RWPE1 (cell line): ENCODE measurements around the gene AGR2.
A peak's percentile ranks its signal among the peaks of the same experiment; 100 is the strongest.

Experiments
- CTCF ChIA-PET: fragments of 350-600 bp; sonication (Branson Sonifier 250); formaldehyde crosslinking; extraction: SDS; loops from one replicate; lab custom pipeline; 2021; lab: Yijun Ruan, JAX
- POLR2A ChIA-PET: fragments of 400-600 bp; formaldehyde crosslinking; extraction: SDS; loops from one replicate; lab custom pipeline; 2020; ENCODE audit warnings: antibody characterized with exemption; ENCODE audit not compliant: low non-redundant PET; lab: Yijun Ruan, JAX
- DNase-seq: peaks from one replicate; pipeline ENCODE4 v3.0.0; 2012; ENCODE audit warnings: low spot score
- H3K27ac ChIP-seq: fragments of 450-650 bp; 2 replicates; pipeline ENCODE4 v1.5.1; 2017
- CTCF ChIP-seq: fragments of 450-650 bp; conservative IDR thresholded peaks from 2 replicates; pipeline ENCODE4 v1.5.1; 2017; ENCODE audit warnings: low read depth, mild to moderate bottlenecking

The AGR2 gene

GRCh38 chr7:16817536-16817935 is 12.7 kb upstream of the AGR2 start:
- ChIA-PET POLR2A (no interaction called here), CTCF (no interaction called here)
- no peak overlapping the region for H3K27ac ChIP-seq
- DNase-seq = peak; percentile 39
- no peak for TF ChIP-seq CTCF

- no peak for DNase-seq
- no peak overlapping the region for H3K27ac ChIP-seq
- CTCF ChIA-PET = no interaction called here
- POLR2A ChIA-PET = no interaction called here
- no peak for TF ChIP-seq CTCF
Measured at GRCh38 chr7:16816824-16817223, 12.0 kb upstream of the AGR2 start.

- H3K27ac ChIP-seq = no peak overlapping the region
- no peak for DNase-seq
- CTCF ChIA-PET = no interaction called here
- TF ChIP-seq CTCF = no peak
- POLR2A ChIA-PET = no interaction called here
Measured at GRCh38 chr7:16815001-16815400, 10.2 kb upstream of the AGR2 start.

GRCh38 chr7:16813232-16813616 is 8.4 kb upstream of the AGR2 start:
- no peak for DNase-seq

GRCh38 chr7:16812542-16813231 is 7.9 kb upstream of the AGR2 start:
- no peak for TF ChIP-seq CTCF
- POLR2A ChIA-PET = no interaction called here
- DNase-seq = no peak
- H3K27ac ChIP-seq = no peak overlapping the region
- CTCF ChIA-PET = interaction anchor here (1.1 kb wide), 1 partner anchor 10 kb away, joined by 3 read pairs; no protein-coding TSS in a partner anchor

More at GRCh38 chr7:16813232-16813616, 8.4 kb upstream of the AGR2 start:
- ChIA-PET CTCF (no interaction called here), POLR2A (no interaction called here)
- TF ChIP-seq CTCF = no peak
- H3K27ac ChIP-seq = no peak overlapping the region

GRCh38 chr7:16811551-16811950 is 6.8 kb upstream of the AGR2 start:
- H3K27ac ChIP-seq = no peak overlapping the region
- DNase-seq = peak; percentile 24
- ChIA-PET CTCF (interaction anchor here (0.6 to 1.1 kb wide), 4 partner anchors 9 to 990 kb away, joined by 3 to 5 read pairs (median 3); no protein-coding TSS in a partner anchor), POLR2A (no interaction called here)
- no peak for TF ChIP-seq CTCF
